Vagina (tissue), 2 donors: ENCODE measurements around the gene ZNHIT1. TPM values are rescaled to one million over a fixed set of nuclear protein-coding genes. Genes with fewer than 3 reads are reported as not detected.

Source experiments
- DNase-seq, 2 donors: peaks; one replicate each; pipeline ENCODE4 v3.0.0-alpha.2; 2017; ENCODE audit errors: extremely low spot score in 2 of 2
- H3K27ac ChIP-seq: fragments of 200-600 bp; sonication (generic); one replicate; pipeline ENCODE4 v1.5.1; 2019
- H3K27me3 ChIP-seq: fragments of 200-600 bp; sonication (generic); one replicate; pipeline ENCODE4 v1.5.1; 2019
- H3K36me3 ChIP-seq, 2 donors: fragments of 200-600 bp; sonication (generic); one replicate each; pipeline ENCODE4 v1.5.1; 2017 to 2019
- H3K4me1 ChIP-seq: fragments of 200-600 bp; sonication (generic); one replicate; pipeline ENCODE4 v1.5.1; 2019
- H3K4me3 ChIP-seq, 2 donors: fragments of 200-600 bp; sonication (generic); 1 replicate in 1 of 2; 2 replicates in 1 of 2; pipeline ENCODE4 v1.5.1; 2016 to 2019
- H3K9me3 ChIP-seq: fragments of 200-600 bp; sonication (generic); one replicate; pipeline ENCODE4 v1.5.1; 2019
- CTCF ChIP-seq, 3 experiments: fragments of 450-650 bp in 2 of 3; fragments of 200-600 bp in 1 of 3; sonication (generic) in 1 of 3; IDR thresholded peaks; one replicate each; pipeline ENCODE4 v1.5.1; 2017 to 2019; ENCODE audit warnings: antibody characterized with exemption in 3 of 3, mild to moderate bottlenecking in 2 of 3, moderate library complexity in 2 of 3
- POLR2A ChIP-seq, 2 donors: fragments of 450-650 bp; IDR thresholded peaks; one replicate each; pipeline ENCODE4 v1.6.1; 2017; ENCODE audit warnings: antibody characterized with exemption in 2 of 2, mild to moderate bottlenecking in 2 of 2, moderate library complexity in 2 of 2
- POLR2AphosphoS5 ChIP-seq, 2 donors: sonication (generic); formaldehyde crosslinking; IDR thresholded peaks; one replicate each; pipeline ENCODE4 v1.9.0; 2017; ENCODE audit warnings: antibody characterized with exemption in 2 of 2, mild to moderate bottlenecking in 2 of 2, low read depth in 1 of 2; ENCODE audit not compliant: insufficient read depth in 1 of 2
- intact Hi-C: fragments of 100-400 bp; cut with DNase I; formaldehyde crosslinking; loops from one replicate; pipeline ENCODE4 v1.15.1; 2023
- small RNA-seq: library from RNA; depleted of rRNA; stranded (forward); fragments of <200 nt; gene quantifications from one replicate; pipeline ENCODE3, GENCODE V24; 2016
- total RNA-seq: library from RNA; depleted of rRNA; stranded (reverse); fragments of >200 nt; gene quantifications from one replicate; pipeline ENCODE4 v1.2.3, GENCODE V29; 2016

The ZNHIT1 gene
- total RNA-seq, 1 donor from 2014 or later: 55.2 TPM

- DNase-seq: no peak
- Histone ChIP-seq H3K9me3 (no peaks in the 10 kb centered on the region), H3K4me3 (no peak overlapping the region), H3K36me3 (no peaks in the 10 kb centered on the region), H3K27ac (no peak overlapping the region), H3K27me3 (no peaks in the 10 kb centered on the region), H3K4me1 (no peaks in the 10 kb centered on the region)
- TF ChIP-seq POLR2AphosphoS5 (IDR thresholded peaks at IDR 0.05; ENCODE audit: insufficient read depth in 1 of 2, low read depth in 1 of 2) (no peak), POLR2A (IDR thresholded peaks at IDR 0.05) (no peak), CTCF (IDR thresholded peaks at IDR 0.05) (no peak)
- intact Hi-C loops: no loop called here
These were observed 55.2 kb downstream of the ZNHIT1 start for GRCh38 chr7:101273206-101273605.

Small RNA genes within 50 kb of the gene (small RNA-seq; reads per million reads assigned to genes)
- not detected for gene RNU6-1104P

Other genes starting within 250 kb of the ZNHIT1 start
- 2.7 TPM for gene MUC12, start 248.6 kb upstream of the ZNHIT1 start, total RNA-seq
- not detected for gene MUC17, start 198.1 kb upstream of the ZNHIT1 start, total RNA-seq
- 19.4 TPM for gene TRIM56, start 132.7 kb upstream of the ZNHIT1 start, total RNA-seq
- 14.7 TPM for gene SERPINE1, start 91.1 kb upstream of the ZNHIT1 start, total RNA-seq
- gene AP1S1, start 63.7 kb upstream of the ZNHIT1 start, total RNA-seq: 42.5 TPM
- 1.2 TPM for gene VGF, start 52.6 kb upstream of the ZNHIT1 start, total RNA-seq
- gene NAT16, start 37.9 kb upstream of the ZNHIT1 start, total RNA-seq: not detected
- gene MOGAT3, start 17.1 kb upstream of the ZNHIT1 start, total RNA-seq: not detected
- 41.5 TPM for gene PLOD3, start 584 bp upstream of the ZNHIT1 start, total RNA-seq
- 8.6 TPM for gene CLDN15, start 19.6 kb downstream of the ZNHIT1 start, total RNA-seq
- 204 TPM for gene FIS1, start 26.9 kb downstream of the ZNHIT1 start, total RNA-seq
- gene IFT22, start 103.6 kb downstream of the ZNHIT1 start, total RNA-seq: 15.2 TPM
- not detected for gene COL26A1, start 144.7 kb downstream of the ZNHIT1 start, total RNA-seq